HTERT RPE-1 (cell line): ENCODE measurements around the gene GALNT12.

Source experiments
- in situ Hi-C: fragments of 300-500 bp; cut with MboI; formaldehyde crosslinking; loops from 4 replicates; pipeline ENCODE4 v1.14.3; 2020; ENCODE audit warnings: low sequenced_read_pairs

Gene GALNT12

GRCh38 chr9:98807070-98807813, at the start of gene GALNT12:
TSS of gene GALNT12 (plus strand) at chr9:98807670. CDS start at chr9:98807699, 29 bp downstream.
- in situ Hi-C loops = no loop called here

- in situ Hi-C loops = no loop called here
These were observed 47.2 kb upstream of the GALNT12 start for GRCh38 chr9:98760231-98760630.

GRCh38 chr9:98763986-98764745, 43.3 kb upstream of the GALNT12 start:
- in situ Hi-C loops = no loop called here

GRCh38 chr9:98765256-98765655, 42.2 kb upstream of the GALNT12 start:
- in situ Hi-C loops = no loop called here

GRCh38 chr9:98766586-98766985, 40.9 kb upstream of the GALNT12 start:
- in situ Hi-C loops = no loop called here

- in situ Hi-C loops = no loop called here
These were observed 40.3 kb upstream of the GALNT12 start for GRCh38 chr9:98767196-98767595.

GRCh38 chr9:98767915-98768314, 39.6 kb upstream of the GALNT12 start:
- in situ Hi-C loops = no loop called here

GRCh38 chr9:98768344-98768743, 39.1 kb upstream of the GALNT12 start:
- in situ Hi-C loops = no loop called here

GRCh38 chr9:98770717-98771116, 36.8 kb upstream of the GALNT12 start:
- in situ Hi-C loops = no loop called here

GRCh38 chr9:98771209-98771874, 36.1 kb upstream of the GALNT12 start:
- in situ Hi-C loops = no loop called here

GRCh38 chr9:98772364-98773155, 34.9 kb upstream of the GALNT12 start:
- in situ Hi-C loops = no loop called here

GRCh38 chr9:98773721-98774120, 33.7 kb upstream of the GALNT12 start:
- in situ Hi-C loops = no loop called here

- in situ Hi-C loops = no loop called here
These were observed 32.7 kb upstream of the GALNT12 start for GRCh38 chr9:98774746-98775145.

GRCh38 chr9:98775831-98776441, 31.5 kb upstream of the GALNT12 start:
- in situ Hi-C loops = no loop called here

- in situ Hi-C loops = no loop called here
These were observed 29.9 kb upstream of the GALNT12 start for GRCh38 chr9:98777618-98778017.

GRCh38 chr9:98778251-98778650, 29.2 kb upstream of the GALNT12 start:
- in situ Hi-C loops = no loop called here

GRCh38 chr9:98778711-98779530, 28.5 kb upstream of the GALNT12 start:
- in situ Hi-C loops = no loop called here

GRCh38 chr9:98780059-98780749, 27.3 kb upstream of the GALNT12 start:
- in situ Hi-C loops = no loop called here
